Gastroesophageal sphincter (tissue), 4 donors: ENCODE measurements around the gene CRYBG1. TPM values are rescaled to one million over a fixed set of nuclear protein-coding genes. Genes with fewer than 3 reads are reported as not detected.

Experiments used
- ATAC-seq: fragments of 150-250 bp; one replicate; pipeline ENCODE4 v1.9.1; 2016; ENCODE audit warnings: mild to moderate bottlenecking, moderate library complexity
- H3K27ac ChIP-seq, 4 donors: fragments of 200-600 bp; sonication (generic) in 3 of 4; 1 replicate in 3 of 4; 2 replicates in 1 of 4; pipeline ENCODE4 v1.5.1; 2016 to 2019
- H3K27me3 ChIP-seq: fragments of 200-600 bp; sonication (generic); one replicate; pipeline ENCODE4 v1.5.1; 2019
- H3K36me3 ChIP-seq, 2 donors: fragments of 200-600 bp; sonication (generic); one replicate each; pipeline ENCODE4 v1.5.1; 2019; ENCODE audit warnings: control low read depth in 1 of 2
- H3K4me1 ChIP-seq, 3 donors: fragments of 200-600 bp; sonication (generic); 1 replicate in 2 of 3; 2 replicates in 1 of 3; pipeline ENCODE4 v1.5.1; 2016 to 2019; ENCODE audit warnings: control low read depth in 2 of 3
- H3K4me3 ChIP-seq, 2 donors: fragments of 200-600 bp; sonication (generic); one replicate each; pipeline ENCODE4 v1.5.1; 2019; ENCODE audit warnings: mild to moderate bottlenecking in 1 of 2, moderate library complexity in 1 of 2
- H3K9me3 ChIP-seq, 3 donors: fragments of 200-600 bp; sonication (generic); one replicate each; pipeline ENCODE4 v1.5.1; 2017 to 2019; ENCODE audit warnings: control low read depth in 2 of 3
- EP300 ChIP-seq: sonication (generic); formaldehyde crosslinking; IDR thresholded peaks from one replicate; pipeline ENCODE4 v1.6.1; 2017; ENCODE audit warnings: antibody characterized with exemption, mild to moderate bottlenecking
- POLR2A ChIP-seq, 2 donors: fragments of 450-650 bp; IDR thresholded peaks; one replicate each; pipeline ENCODE4 v1.6.1; 2017; ENCODE audit warnings: antibody characterized with exemption in 2 of 2, mild to moderate bottlenecking in 2 of 2, moderate library complexity in 1 of 2
- POLR2AphosphoS5 ChIP-seq: sonication (generic); formaldehyde crosslinking; IDR thresholded peaks from one replicate; pipeline ENCODE4 v1.6.1; 2017; ENCODE audit warnings: antibody characterized with exemption
- WGBS, 2 donors: methylation state at CpG; one replicate each; pipeline ENCODE4 v1.1.5; 2018; ENCODE audit warnings: low coverage in 1 of 2; 5-methylcytosine and 5-hydroxymethylcytosine counted together
- total RNA-seq, 4 donors: library from RNA; depleted of rRNA; stranded (reverse); fragments of >200 nt; gene quantifications; one replicate each; pipeline ENCODE4 v1.1.0, GENCODE V29; 2016
- TF ChIP-seq, protein P1 (sequence below), 4 experiments: fragments of 200-600 bp in 2 of 4; fragments of 450-650 bp in 2 of 4; sonication (generic) in 1 of 4; IDR thresholded peaks; one replicate each; pipeline ENCODE4 v1.5.1; 2017 to 2019; ENCODE audit warnings: antibody characterized with exemption in 4 of 4, mild to moderate bottlenecking in 2 of 4, moderate library complexity in 2 of 4

The CRYBG1 gene
- total RNA-seq, 4 donors from 2014 or later, result 3.1 to 10.8 (median 4.1) TPM

DNA sequence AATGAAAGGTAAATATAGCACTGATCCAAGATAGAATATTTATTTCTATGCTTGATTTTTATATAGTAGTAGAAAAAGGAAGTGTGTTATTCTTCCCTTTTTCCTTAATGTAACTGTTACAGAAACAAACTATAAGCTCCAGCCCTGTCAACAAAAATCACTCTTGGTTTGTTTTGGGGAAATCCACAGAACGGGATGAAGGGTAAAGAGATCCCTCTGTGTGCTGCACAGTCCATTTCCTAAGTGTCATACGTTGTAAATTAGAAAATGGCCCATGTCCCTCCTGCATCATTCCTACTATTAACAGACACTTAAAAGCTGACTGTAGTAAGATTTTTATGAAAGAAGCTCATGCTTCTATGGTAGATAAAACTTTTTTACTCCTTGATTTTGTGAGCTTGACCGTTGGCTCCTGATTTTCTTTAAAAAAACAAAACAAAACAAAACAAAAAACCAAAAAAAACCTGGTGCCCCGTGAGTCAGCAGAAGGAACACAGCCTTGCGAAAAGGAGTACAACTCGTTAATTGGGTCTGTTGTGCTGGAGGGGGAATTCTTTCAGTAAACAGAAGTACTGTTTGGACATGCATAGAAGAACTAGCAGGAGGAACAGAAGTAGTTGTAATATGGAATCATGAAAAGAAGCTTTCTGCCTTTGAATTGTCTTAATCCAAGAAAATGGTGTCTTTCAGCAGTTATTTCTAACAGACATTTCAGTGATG, 201.3 kb downstream of the CRYBG1 start:
- Histone ChIP-seq H3K4me3 (no peak overlapping the region), H3K36me3 (peaks cover 0 to 23% of the 10 kb centered on the region in 2 donors), H3K4me1 (peaks cover 0 to 6% (median 0%) of the 10 kb centered on the region in 3 donors), H3K9me3 (no peaks in the 10 kb centered on the region), H3K27ac (no peak overlapping the region), H3K27me3 (no peaks in the 10 kb centered on the region)
- 65% methylated on average over 6 of the region's 6 CpGs for WGBS, 2 donors
- no peak for ATAC-seq
- TF ChIP-seq POLR2A (IDR thresholded peaks at IDR 0.05), result no peak
- TF ChIP-seq EP300, result no peak
- TF ChIP-seq POLR2AphosphoS5, result no peak
- TF ChIP-seq, protein P1, sequence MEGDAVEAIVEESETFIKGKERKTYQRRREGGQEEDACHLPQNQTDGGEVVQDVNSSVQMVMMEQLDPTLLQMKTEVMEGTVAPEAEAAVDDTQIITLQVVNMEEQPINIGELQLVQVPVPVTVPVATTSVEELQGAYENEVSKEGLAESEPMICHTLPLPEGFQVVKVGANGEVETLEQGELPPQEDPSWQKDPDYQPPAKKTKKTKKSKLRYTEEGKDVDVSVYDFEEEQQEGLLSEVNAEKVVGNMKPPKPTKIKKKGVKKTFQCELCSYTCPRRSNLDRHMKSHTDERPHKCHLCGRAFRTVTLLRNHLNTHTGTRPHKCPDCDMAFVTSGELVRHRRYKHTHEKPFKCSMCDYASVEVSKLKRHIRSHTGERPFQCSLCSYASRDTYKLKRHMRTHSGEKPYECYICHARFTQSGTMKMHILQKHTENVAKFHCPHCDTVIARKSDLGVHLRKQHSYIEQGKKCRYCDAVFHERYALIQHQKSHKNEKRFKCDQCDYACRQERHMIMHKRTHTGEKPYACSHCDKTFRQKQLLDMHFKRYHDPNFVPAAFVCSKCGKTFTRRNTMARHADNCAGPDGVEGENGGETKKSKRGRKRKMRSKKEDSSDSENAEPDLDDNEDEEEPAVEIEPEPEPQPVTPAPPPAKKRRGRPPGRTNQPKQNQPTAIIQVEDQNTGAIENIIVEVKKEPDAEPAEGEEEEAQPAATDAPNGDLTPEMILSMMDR (IDR thresholded peaks at IDR 0.05), result no peak

DNA sequence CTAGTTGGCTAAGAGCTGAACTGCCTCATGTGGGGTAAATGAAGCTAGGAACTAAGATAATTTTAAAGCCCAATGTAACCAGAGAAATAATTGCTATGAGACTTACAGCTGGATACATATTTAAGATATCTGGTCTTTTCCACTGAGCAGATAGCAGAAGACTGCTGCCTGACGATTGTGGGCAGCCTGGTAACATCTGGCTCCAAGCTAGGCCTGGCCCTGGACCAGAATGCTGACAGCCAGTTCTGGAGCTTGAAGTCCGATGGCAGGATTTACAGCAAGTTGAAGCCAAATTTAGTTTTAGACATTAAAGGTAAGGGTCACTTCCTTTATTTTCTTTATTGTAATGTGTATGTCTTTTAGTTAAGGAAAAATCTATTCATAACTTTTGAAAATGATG, 203.1 kb downstream of the CRYBG1 start:
- H3K4me3 ChIP-seq, result no peak overlapping the region
- no peaks in the 10 kb centered on the region for H3K9me3 ChIP-seq
- no peak overlapping the region for H3K27ac ChIP-seq
- peaks cover 0 to 6% (median 0%) of the 10 kb centered on the region in 3 donors for H3K4me1 ChIP-seq
- peaks cover 0 to 21% of the 10 kb centered on the region in 2 donors for H3K36me3 ChIP-seq
- WGBS, 2 donors, result 24 to 58% methylated on average over 2 of the region's 2 CpGs
- no peaks in the 10 kb centered on the region for H3K27me3 ChIP-seq
- no peak for ATAC-seq
- no peak for TF ChIP-seq POLR2A (IDR thresholded peaks at IDR 0.05)
- TF ChIP-seq, protein P1 (IDR thresholded peaks at IDR 0.05), result no peak
- no peak for TF ChIP-seq EP300
- TF ChIP-seq POLR2AphosphoS5, result no peak

DNA sequence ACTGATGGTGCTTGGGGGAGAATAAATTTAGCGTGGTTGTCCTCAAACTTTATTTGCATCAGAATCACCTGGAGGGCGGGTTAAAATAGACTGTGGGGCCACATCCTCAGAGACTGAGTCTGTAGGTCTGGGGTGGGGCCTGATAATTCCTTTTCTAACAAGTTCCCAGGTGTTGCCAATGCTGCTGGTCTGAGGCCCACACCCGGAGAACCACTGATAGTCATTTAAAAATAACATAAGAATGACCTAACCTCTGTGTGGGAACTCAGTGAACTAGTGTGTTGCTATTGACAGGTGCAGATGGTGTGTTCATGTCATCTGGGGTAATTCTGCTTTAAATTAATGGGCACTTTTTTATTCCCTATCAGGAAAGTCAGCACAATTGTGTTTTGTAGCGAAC, 204.0 kb downstream of the CRYBG1 start:
- ATAC-seq, result no peak
- Histone ChIP-seq H3K4me1 (peaks cover 0 to 6% (median 0%) of the 10 kb centered on the region in 3 donors), H3K27me3 (no peaks in the 10 kb centered on the region), H3K27ac (no peak overlapping the region), H3K9me3 (no peaks in the 10 kb centered on the region), H3K36me3 (peaks cover 0 to 20% of the 10 kb centered on the region in 2 donors), H3K4me3 (no peak overlapping the region)
- TF ChIP-seq, protein P1 (IDR thresholded peaks at IDR 0.05), result no peak
- TF ChIP-seq POLR2AphosphoS5 (no peak), EP300 (no peak), POLR2A (IDR thresholded peaks at IDR 0.05) (no peak)
- WGBS, 2 donors, result 93 to 94% methylated on average over 3 of the region's 4 CpGs

DNA sequence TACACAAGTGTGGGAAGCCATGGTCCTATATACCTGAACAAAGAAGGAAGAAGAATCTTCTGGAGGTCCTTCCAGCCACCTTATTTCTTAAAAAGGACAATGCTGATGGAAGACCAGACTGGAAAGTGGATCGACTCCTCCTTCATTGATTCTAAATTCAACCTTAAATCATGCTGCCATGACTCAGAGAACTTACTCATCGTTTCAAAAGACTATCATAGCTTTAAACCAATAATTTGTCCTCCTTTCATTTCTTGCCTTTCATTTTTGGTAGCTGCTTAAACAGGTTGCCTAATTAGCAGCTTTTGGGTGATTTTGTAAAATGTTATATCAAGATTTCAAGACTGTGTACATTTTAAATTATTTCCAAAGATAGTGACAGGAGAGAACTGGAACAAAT, 208.0 kb downstream of the CRYBG1 start:
- peaks cover 0 to 6% (median 0%) of the 10 kb centered on the region in 3 donors for H3K4me1 ChIP-seq
- no peak overlapping the region for H3K27ac ChIP-seq
- H3K9me3 ChIP-seq, result no peaks in the 10 kb centered on the region
- no peak for ATAC-seq
- 55 to 79% methylated on average over 2 of the region's 2 CpGs for WGBS, 2 donors
- H3K36me3 ChIP-seq, result peaks cover 0 to 37% of the 10 kb centered on the region in 2 donors
- H3K4me3 ChIP-seq, result no peak overlapping the region
- TF ChIP-seq POLR2A (IDR thresholded peaks at IDR 0.05), result no peak
- TF ChIP-seq, protein P1 (IDR thresholded peaks at IDR 0.05), result no peak
- TF ChIP-seq POLR2AphosphoS5, result no peak
- no peak for TF ChIP-seq EP300
- H3K27me3 ChIP-seq, result no peaks in the 10 kb centered on the region

DNA sequence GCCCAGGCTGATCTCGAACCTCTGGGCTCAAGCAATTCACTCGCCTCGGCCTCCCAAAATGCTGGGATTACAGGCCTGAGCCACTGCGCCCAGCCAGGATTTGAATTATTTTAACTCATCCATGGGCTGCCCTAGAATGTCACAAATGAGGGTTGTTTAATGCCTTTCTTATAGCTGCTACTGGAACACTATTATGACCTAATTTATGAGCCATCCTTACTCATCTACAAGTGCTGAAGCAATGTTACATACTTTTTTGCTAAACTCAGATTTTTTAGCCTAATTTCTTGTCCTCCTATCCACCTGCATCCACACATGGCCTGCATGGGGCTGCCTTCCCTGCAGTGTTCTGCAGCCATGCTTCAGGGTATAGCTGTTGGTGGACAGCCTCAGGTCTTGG, 208.9 kb downstream of the CRYBG1 start:
- no peak for ATAC-seq
- WGBS, 2 donors, result 90 to 100% methylated on average over 2 to 3 of the region's 4 CpGs
- Histone ChIP-seq H3K4me1 (peaks cover 0 to 6% (median 0%) of the 10 kb centered on the region in 3 donors), H3K27me3 (no peaks in the 10 kb centered on the region), H3K9me3 (no peaks in the 10 kb centered on the region), H3K4me3 (no peak overlapping the region), H3K36me3 (peaks cover 0 to 39% of the 10 kb centered on the region in 2 donors), H3K27ac (no peak overlapping the region)
- TF ChIP-seq EP300 (no peak), POLR2A (IDR thresholded peaks at IDR 0.05) (no peak), POLR2AphosphoS5 (no peak)
- TF ChIP-seq, protein P1 (IDR thresholded peaks at IDR 0.05), result no peak
